GM23338 (cell line): ENCODE measurements around the gene IMMP2L. TPM values are rescaled to one million over a fixed set of nuclear protein-coding genes. Genes with fewer than 3 reads are reported as not detected.

ENCODE experiments used
- ATAC-seq: fragments of 200-7000 bp; cut with Tn5 transposase; 3 replicates; pipeline ENCODE4 v1.9.1; 2020
- DNase-seq: peaks from one replicate; pipeline ENCODE4 v3.0.0-alpha.2; 2015; ENCODE audit warnings: low spot score
- H2AFZ ChIP-seq: fragments of 200-600 bp; sonication (generic); 2 replicates; pipeline ENCODE4 v1.8.0; 2016; ENCODE audit warnings: antibody characterized with exemption, mild to moderate bottlenecking, moderate library complexity
- H3F3A ChIP-seq: fragments of 200-600 bp; sonication (generic); replicated peaks from 2 replicates; pipeline ENCODE4 v1.8.0; 2017; ENCODE audit warnings: antibody characterized with exemption, mixed run types, low read depth
- H3K27ac ChIP-seq: fragments of 200-600 bp; sonication (generic); 2 replicates; pipeline ENCODE4 v1.6.1; 2016; ENCODE audit warnings: low read depth
- H3K27me3 ChIP-seq: fragments of 200-600 bp; sonication (generic); 2 replicates; pipeline ENCODE4 v1.8.0; 2016; ENCODE audit warnings: mild to moderate bottlenecking, mixed run types, moderate library complexity; ENCODE audit not compliant: insufficient read depth
- H3K36me3 ChIP-seq: fragments of 200-600 bp; sonication (generic); 2 replicates; pipeline ENCODE4 v1.8.0; 2016; ENCODE audit warnings: mild to moderate bottlenecking; ENCODE audit not compliant: insufficient read depth
- H3K4me1 ChIP-seq: fragments of 200-600 bp; sonication (generic); 2 replicates; pipeline ENCODE4 v1.8.0; 2016; ENCODE audit warnings: mild to moderate bottlenecking, moderate library complexity; ENCODE audit not compliant: insufficient read depth
- H3K4me2 ChIP-seq: fragments of 200-600 bp; sonication (generic); 2 replicates; pipeline ENCODE4 v1.7.1; 2017; ENCODE audit warnings: mixed run types
- H3K4me3 ChIP-seq: fragments of 200-600 bp; sonication (generic); 2 replicates; pipeline ENCODE4 v1.6.1; 2016; ENCODE audit warnings: mixed run types
- H3K79me2 ChIP-seq: fragments of 200-600 bp; sonication (generic); replicated peaks from 2 replicates; pipeline ENCODE4 v1.8.0; 2017; ENCODE audit warnings: mild to moderate bottlenecking; ENCODE audit not compliant: insufficient read depth
- H3K9me2 ChIP-seq: fragments of 200-600 bp; sonication (generic); 2 replicates; pipeline ENCODE4 v1.8.0; 2017; ENCODE audit not compliant: insufficient read depth
- H4K20me1 ChIP-seq: fragments of 200-600 bp; sonication (generic); replicated peaks from 2 replicates; pipeline ENCODE4 v1.8.0; 2017; ENCODE audit warnings: mild to moderate bottlenecking; ENCODE audit not compliant: insufficient read depth
- H3K27ac Mint-ChIP-seq: 2 replicates; pipeline ENCODE4 v1.8.0; 2020; ENCODE audit warnings: inconsistent platforms, mild to moderate bottlenecking, moderate library complexity, mixed read lengths
- H3K27me3 Mint-ChIP-seq: 3 replicates; pipeline ENCODE4 v1.8.0; 2022; ENCODE audit warnings: low read depth, mild to moderate bottlenecking, moderate library complexity, mixed read lengths, inconsistent platforms; ENCODE audit not compliant: insufficient read depth, poor library complexity
- H3K36me3 Mint-ChIP-seq: 3 replicates; pipeline ENCODE4 v1.8.0; 2021; ENCODE audit warnings: low read depth, mild to moderate bottlenecking, inconsistent platforms, moderate library complexity, mixed read lengths
- H3K4me1 Mint-ChIP-seq: 3 replicates; pipeline ENCODE4 v1.8.0; 2020; ENCODE audit warnings: mild to moderate bottlenecking, inconsistent platforms, mixed read lengths
- H3K4me3 Mint-ChIP-seq: 3 replicates; pipeline ENCODE4 v1.8.0; 2021; ENCODE audit warnings: moderate library complexity, mild to moderate bottlenecking, inconsistent platforms, mixed read lengths
- H3K9me3 Mint-ChIP-seq: 3 replicates; pipeline ENCODE4 v1.8.0; 2020; ENCODE audit warnings: moderate library complexity, mild to moderate bottlenecking, inconsistent platforms, mixed read lengths
- CTCF ChIP-seq, 2 experiments: fragments of 200-600 bp in 1 of 2; sonication (generic) in 1 of 2; conservative IDR thresholded peaks; 2 replicates each; pipeline versions ENCODE4 v1.5.1 to v1.6.1; 2016 to 2017; ENCODE audit warnings: antibody characterized with exemption in 2 of 2, low read depth in 2 of 2, mild to moderate bottlenecking in 2 of 2, moderate library complexity in 1 of 2
- ETS1 ChIP-seq: IDR thresholded peaks from 2 replicates; pipeline ENCODE4 v1.6.1; 2016; ENCODE audit warnings: antibody characterized with exemption
- EZH2 ChIP-seq: fragments of 200-600 bp; sonication (generic); IDR thresholded peaks from one replicate; pipeline ENCODE4 v1.8.0; 2017; ENCODE audit warnings: antibody characterized with exemption, mild to moderate bottlenecking, low read depth; ENCODE audit not compliant: unreplicated experiment
- EZH2phosphoT487 ChIP-seq: fragments of 200-600 bp; sonication (generic); IDR thresholded peaks from one replicate; pipeline ENCODE4 v1.8.1; 2018; ENCODE audit warnings: antibody characterized with exemption; ENCODE audit not compliant: unreplicated experiment
- NANOG ChIP-seq: IDR thresholded peaks from 2 replicates; pipeline ENCODE4 v1.6.1; 2016; ENCODE audit warnings: antibody characterized with exemption, borderline replicate concordance
- POLR2AphosphoS5 ChIP-seq: IDR thresholded peaks from 2 replicates; pipeline ENCODE4 v1.6.1; 2016; ENCODE audit warnings: antibody characterized with exemption, low read depth
- ZNF114 ChIP-seq: fragments of 250-450 bp; sonication (Bioruptor Pico); IDR thresholded peaks from 2 replicates; pipeline ENCODE4 v1.5.0; 2020; ENCODE audit warnings: mild to moderate bottlenecking, moderate library complexity
- ZNF331 ChIP-seq: fragments of 250-450 bp; sonication (Bioruptor Pico); IDR thresholded peaks from 2 replicates; pipeline ENCODE4 v1.5.0; 2020; ENCODE audit warnings: low read depth, mild to moderate bottlenecking, moderate library complexity
- ZNF462 ChIP-seq: fragments of 250-450 bp; sonication (Bioruptor Pico); IDR thresholded peaks from 2 replicates; pipeline ENCODE4 v1.5.0; 2020; ENCODE audit warnings: mild to moderate bottlenecking, moderate library complexity
- polyA plus RNA-seq: library from polyadenylated mRNA; unstranded; fragments of >200 nt; fragmentation: Nextera tagmentation; extraction: Ambion mirVana; gene quantifications from 2 replicates; pipeline ENCODE4 v1.2.1, GENCODE V29; 2016
- total RNA-seq: library from RNA; depleted of rRNA; stranded (reverse); fragments of >200 nt; shearing (Covaris generic); gene quantifications from 2 replicates; pipeline ENCODE4 v1.2.3, GENCODE V29; 2014
- TF ChIP-seq, protein P1 (sequence below): IDR thresholded peaks from one replicate; pipeline ENCODE4 v1.6.1; 2018; ENCODE audit warnings: antibody characterized with exemption; ENCODE audit not compliant: unreplicated experiment

IMMP2L gene
- total and polyA plus RNA-seq, 2 experiments from 2014 or later, result 7.3 to 14.0 TPM

GRCh38 chr7:111160297-111160696, 402.0 kb downstream of the IMMP2L start:
- no peak overlapping the region for H3K4me3 ChIP-seq
- H3K27ac ChIP-seq, result no peak overlapping the region
- Mint-ChIP-seq H3K4me3 (no peak overlapping the region), H3K36me3 (no peaks in the 10 kb centered on the region), H3K27me3 (peaks cover 2% of the 10 kb centered on the region), H3K4me1 (peaks cover 3% of the 10 kb centered on the region; the same call in 1 of the 3 replicates), H3K9me3 (no peaks in the 10 kb centered on the region), H3K27ac (no peak overlapping the region)
- no peaks in the 10 kb centered on the region for H3K79me2 ChIP-seq
- no peaks in the 10 kb centered on the region for H4K20me1 ChIP-seq
- H3K4me2 ChIP-seq, result no peak overlapping the region
- ATAC-seq (no peak), DNase-seq (no peak)
- H3K9me2 ChIP-seq, result no peaks in the 10 kb centered on the region
- H3K36me3 ChIP-seq, result no peaks in the 10 kb centered on the region
- no peaks in the 10 kb centered on the region for H3K27me3 ChIP-seq
- H2AFZ ChIP-seq, result no peak overlapping the region
- no peaks in the 10 kb centered on the region for H3F3A ChIP-seq
- no peaks in the 10 kb centered on the region for H3K4me1 ChIP-seq
- TF ChIP-seq ZNF462 (CRISPR knock-in tag) (no peak), POLR2AphosphoS5 (no peak), NANOG (no peak)

DNA sequence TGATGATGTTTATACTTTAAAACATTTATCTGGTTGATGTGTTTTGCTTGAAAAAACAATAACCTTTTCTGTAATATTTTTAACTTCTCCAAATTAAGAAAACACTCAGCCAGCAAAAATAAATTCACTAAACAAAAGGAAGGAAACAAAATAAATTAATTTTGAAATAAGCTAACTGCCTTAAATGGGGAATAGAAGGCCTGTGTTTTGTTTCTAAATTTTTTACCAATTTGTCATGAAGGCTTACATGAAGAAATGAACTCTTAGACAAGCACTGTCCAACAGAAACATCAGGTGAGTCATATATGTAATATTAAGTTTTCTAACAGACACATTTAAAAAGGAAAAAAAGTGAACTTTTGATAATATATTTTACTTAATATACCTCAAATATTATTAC, 402.9 kb downstream of the IMMP2L start:
- ATAC-seq, result no peak
- H3K9me2 ChIP-seq, result no peaks in the 10 kb centered on the region
- H3K4me1 ChIP-seq, result no peaks in the 10 kb centered on the region
- Mint-ChIP-seq H3K27ac (no peak overlapping the region), H3K4me3 (no peak overlapping the region), H3K4me1 (peaks cover 3% of the 10 kb centered on the region; the same call in 1 of the 3 replicates), H3K27me3 (peaks cover 2% of the 10 kb centered on the region), H3K9me3 (no peaks in the 10 kb centered on the region), H3K36me3 (no peaks in the 10 kb centered on the region)
- no peak overlapping the region for H3K4me2 ChIP-seq
- no peaks in the 10 kb centered on the region for H3K36me3 ChIP-seq
- no peak overlapping the region for H3K4me3 ChIP-seq
- H3F3A ChIP-seq, result no peaks in the 10 kb centered on the region
- no peaks in the 10 kb centered on the region for H3K79me2 ChIP-seq
- no peaks in the 10 kb centered on the region for H4K20me1 ChIP-seq
- H3K27ac ChIP-seq, result no peak overlapping the region
- DNase-seq, result no peak
- H3K27me3 ChIP-seq, result no peaks in the 10 kb centered on the region
- H2AFZ ChIP-seq, result no peak overlapping the region
- TF ChIP-seq EZH2 (no peak), CTCF (conservative IDR thresholded peaks at IDR 0.05; ENCODE audit: low read depth in 2 of 2) (no peak), NANOG (no peak), ETS1 (no peak), ZNF331 (CRISPR knock-in tag) (no peak), ZNF114 (CRISPR knock-in tag) (no peak), EZH2phosphoT487 (no peak)
- TF ChIP-seq, protein P1, sequence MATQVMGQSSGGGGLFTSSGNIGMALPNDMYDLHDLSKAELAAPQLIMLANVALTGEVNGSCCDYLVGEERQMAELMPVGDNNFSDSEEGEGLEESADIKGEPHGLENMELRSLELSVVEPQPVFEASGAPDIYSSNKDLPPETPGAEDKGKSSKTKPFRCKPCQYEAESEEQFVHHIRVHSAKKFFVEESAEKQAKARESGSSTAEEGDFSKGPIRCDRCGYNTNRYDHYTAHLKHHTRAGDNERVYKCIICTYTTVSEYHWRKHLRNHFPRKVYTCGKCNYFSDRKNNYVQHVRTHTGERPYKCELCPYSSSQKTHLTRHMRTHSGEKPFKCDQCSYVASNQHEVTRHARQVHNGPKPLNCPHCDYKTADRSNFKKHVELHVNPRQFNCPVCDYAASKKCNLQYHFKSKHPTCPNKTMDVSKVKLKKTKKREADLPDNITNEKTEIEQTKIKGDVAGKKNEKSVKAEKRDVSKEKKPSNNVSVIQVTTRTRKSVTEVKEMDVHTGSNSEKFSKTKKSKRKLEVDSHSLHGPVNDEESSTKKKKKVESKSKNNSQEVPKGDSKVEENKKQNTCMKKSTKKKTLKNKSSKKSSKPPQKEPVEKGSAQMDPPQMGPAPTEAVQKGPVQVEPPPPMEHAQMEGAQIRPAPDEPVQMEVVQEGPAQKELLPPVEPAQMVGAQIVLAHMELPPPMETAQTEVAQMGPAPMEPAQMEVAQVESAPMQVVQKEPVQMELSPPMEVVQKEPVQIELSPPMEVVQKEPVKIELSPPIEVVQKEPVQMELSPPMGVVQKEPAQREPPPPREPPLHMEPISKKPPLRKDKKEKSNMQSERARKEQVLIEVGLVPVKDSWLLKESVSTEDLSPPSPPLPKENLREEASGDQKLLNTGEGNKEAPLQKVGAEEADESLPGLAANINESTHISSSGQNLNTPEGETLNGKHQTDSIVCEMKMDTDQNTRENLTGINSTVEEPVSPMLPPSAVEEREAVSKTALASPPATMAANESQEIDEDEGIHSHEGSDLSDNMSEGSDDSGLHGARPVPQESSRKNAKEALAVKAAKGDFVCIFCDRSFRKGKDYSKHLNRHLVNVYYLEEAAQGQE, result no peak
